ENCODE data around the gene FGD3. TPM values are rescaled to one million over a fixed set of nuclear protein-coding genes. Genes with fewer than 3 reads are reported as not detected.

Gene FGD3
- total RNA-seq, 1 donor from 2014 or later, result not detected

GRCh38 chr9:93040409-93040808 lies 93.1 kb downstream of the FGD3 start:
- DNase-seq (ENCODE audit: extremely low spot score, unreplicated experiment), result no peak
- H3K4me1 Mint-ChIP-seq (ENCODE audit: unreplicated experiment), result no peaks in the 10 kb centered on the region
- H3K27me3 Mint-ChIP-seq (ENCODE audit: unreplicated experiment), result peaks cover 2% of the 10 kb centered on the region
- no peaks in the 10 kb centered on the region for H3K9me3 Mint-ChIP-seq (ENCODE audit: unreplicated experiment)
- TF ChIP-seq CTCF (IDR thresholded peaks at IDR 0.05), result no peak
- no peak overlapping the region for H3K27ac Mint-ChIP-seq (ENCODE audit: unreplicated experiment)
- H3K4me3 Mint-ChIP-seq (ENCODE audit: unreplicated experiment), result no peak overlapping the region
- H3K36me3 Mint-ChIP-seq (ENCODE audit: unreplicated experiment), result no peaks in the 10 kb centered on the region

- no peaks in the 10 kb centered on the region for H3K4me1 Mint-ChIP-seq (ENCODE audit: unreplicated experiment)
- H3K4me3 Mint-ChIP-seq (ENCODE audit: unreplicated experiment), result no peak overlapping the region
- no peak overlapping the region for H3K27ac Mint-ChIP-seq (ENCODE audit: unreplicated experiment)
- no peaks in the 10 kb centered on the region for H3K36me3 Mint-ChIP-seq (ENCODE audit: unreplicated experiment)
- no peak for TF ChIP-seq CTCF (IDR thresholded peaks at IDR 0.05)
- no peaks in the 10 kb centered on the region for H3K9me3 Mint-ChIP-seq (ENCODE audit: unreplicated experiment)
- H3K27me3 Mint-ChIP-seq (ENCODE audit: unreplicated experiment), result peaks cover 2% of the 10 kb centered on the region
- no peak for DNase-seq (ENCODE audit: extremely low spot score, unreplicated experiment)
These were observed 93.9 kb downstream of the FGD3 start for GRCh38 chr9:93041108-93041802.

GRCh38 chr9:93043122-93043521 lies 95.8 kb downstream of the FGD3 start:
- Mint-ChIP-seq H3K27me3 (ENCODE audit: unreplicated experiment) (peaks cover 2% of the 10 kb centered on the region), H3K27ac (ENCODE audit: unreplicated experiment) (no peak overlapping the region), H3K4me3 (ENCODE audit: unreplicated experiment) (no peak overlapping the region), H3K4me1 (ENCODE audit: unreplicated experiment) (no peaks in the 10 kb centered on the region), H3K36me3 (ENCODE audit: unreplicated experiment) (no peaks in the 10 kb centered on the region), H3K9me3 (ENCODE audit: unreplicated experiment) (no peaks in the 10 kb centered on the region)
- no peak for DNase-seq (ENCODE audit: extremely low spot score, unreplicated experiment)
- TF ChIP-seq CTCF (IDR thresholded peaks at IDR 0.05), result no peak

GRCh38 chr9:93045521-93045920 lies 98.2 kb downstream of the FGD3 start:
- no peak overlapping the region for H3K27ac Mint-ChIP-seq (ENCODE audit: unreplicated experiment)
- no peak for DNase-seq (ENCODE audit: extremely low spot score, unreplicated experiment)
- H3K27me3 Mint-ChIP-seq (ENCODE audit: unreplicated experiment), result peaks cover 2% of the 10 kb centered on the region
- H3K4me1 Mint-ChIP-seq (ENCODE audit: unreplicated experiment), result no peaks in the 10 kb centered on the region
- H3K36me3 Mint-ChIP-seq (ENCODE audit: unreplicated experiment), result no peaks in the 10 kb centered on the region
- no peak for TF ChIP-seq CTCF (IDR thresholded peaks at IDR 0.05)
- no peak overlapping the region for H3K4me3 Mint-ChIP-seq (ENCODE audit: unreplicated experiment)
- H3K9me3 Mint-ChIP-seq (ENCODE audit: unreplicated experiment), result no peaks in the 10 kb centered on the region

- DNase-seq (ENCODE audit: extremely low spot score, unreplicated experiment), result no peak
- TF ChIP-seq CTCF (IDR thresholded peaks at IDR 0.05), result no peak
- H3K36me3 Mint-ChIP-seq (ENCODE audit: unreplicated experiment), result no peaks in the 10 kb centered on the region
- no peaks in the 10 kb centered on the region for H3K9me3 Mint-ChIP-seq (ENCODE audit: unreplicated experiment)
- H3K27ac Mint-ChIP-seq (ENCODE audit: unreplicated experiment), result no peak overlapping the region
- H3K27me3 Mint-ChIP-seq (ENCODE audit: unreplicated experiment), result no peaks in the 10 kb centered on the region
- no peak overlapping the region for H3K4me3 Mint-ChIP-seq (ENCODE audit: unreplicated experiment)
- H3K4me1 Mint-ChIP-seq (ENCODE audit: unreplicated experiment), result no peaks in the 10 kb centered on the region
These were observed 101.5 kb downstream of the FGD3 start for GRCh38 chr9:93048566-93049448.
